ENCODE data around the gene MTR.

The MTR gene

DNA sequence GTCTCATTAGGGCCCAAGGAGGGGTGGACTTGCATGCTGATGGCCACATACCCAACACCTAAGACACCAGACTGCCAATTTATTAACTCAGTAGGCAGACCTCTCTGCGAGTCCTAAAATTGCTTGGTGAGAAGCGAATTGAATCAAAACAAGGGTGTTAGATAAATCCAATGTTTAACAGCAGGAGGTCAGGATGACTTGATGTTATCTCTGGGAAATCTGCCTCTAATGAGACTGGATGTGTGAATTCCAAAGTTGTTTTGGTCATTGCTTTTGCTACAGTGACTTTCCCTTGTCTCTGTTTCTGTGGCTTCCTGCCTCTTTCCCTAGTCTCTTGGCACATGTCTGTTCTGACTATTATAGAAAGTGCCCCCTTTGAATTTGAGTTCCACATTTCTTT is 20.8 kb downstream of the MTR start:
- no peak for DNase-seq
- TF ChIP-seq, protein P1, sequence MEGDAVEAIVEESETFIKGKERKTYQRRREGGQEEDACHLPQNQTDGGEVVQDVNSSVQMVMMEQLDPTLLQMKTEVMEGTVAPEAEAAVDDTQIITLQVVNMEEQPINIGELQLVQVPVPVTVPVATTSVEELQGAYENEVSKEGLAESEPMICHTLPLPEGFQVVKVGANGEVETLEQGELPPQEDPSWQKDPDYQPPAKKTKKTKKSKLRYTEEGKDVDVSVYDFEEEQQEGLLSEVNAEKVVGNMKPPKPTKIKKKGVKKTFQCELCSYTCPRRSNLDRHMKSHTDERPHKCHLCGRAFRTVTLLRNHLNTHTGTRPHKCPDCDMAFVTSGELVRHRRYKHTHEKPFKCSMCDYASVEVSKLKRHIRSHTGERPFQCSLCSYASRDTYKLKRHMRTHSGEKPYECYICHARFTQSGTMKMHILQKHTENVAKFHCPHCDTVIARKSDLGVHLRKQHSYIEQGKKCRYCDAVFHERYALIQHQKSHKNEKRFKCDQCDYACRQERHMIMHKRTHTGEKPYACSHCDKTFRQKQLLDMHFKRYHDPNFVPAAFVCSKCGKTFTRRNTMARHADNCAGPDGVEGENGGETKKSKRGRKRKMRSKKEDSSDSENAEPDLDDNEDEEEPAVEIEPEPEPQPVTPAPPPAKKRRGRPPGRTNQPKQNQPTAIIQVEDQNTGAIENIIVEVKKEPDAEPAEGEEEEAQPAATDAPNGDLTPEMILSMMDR (IDR thresholded peaks at IDR 0.05; ENCODE audit: low read depth, low read length), result no peak
- Histone ChIP-seq H3K9me3 (ENCODE audit: severe bottlenecking) (no peaks in the 10 kb centered on the region), H3K4me3 (ENCODE audit: low read depth, low read length) (no peak overlapping the region), H3K36me3 (peaks cover 73% of the 10 kb centered on the region), H3K27ac (no peak overlapping the region), H3K27me3 (ENCODE audit: insufficient read depth, low read depth, severe bottlenecking) (no peaks in the 10 kb centered on the region)

DNA sequence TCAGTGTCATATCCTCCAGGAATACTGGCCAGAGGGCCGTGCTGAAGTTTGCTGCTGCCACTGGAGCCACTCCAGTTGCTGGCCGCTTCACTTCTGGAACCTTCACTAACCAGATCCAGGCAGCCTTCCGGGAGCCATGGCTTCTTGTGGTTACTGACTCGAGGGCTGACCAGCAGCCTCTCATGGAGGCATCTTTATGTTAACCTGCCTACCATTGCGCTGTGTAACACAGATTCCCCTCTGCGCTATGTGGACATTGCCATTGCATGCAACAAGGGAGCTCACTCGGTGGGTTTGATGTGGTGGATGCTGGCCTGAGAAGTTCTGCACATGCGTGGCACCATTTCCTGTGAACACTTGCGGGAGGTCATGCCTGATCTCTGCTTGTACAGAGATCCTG is 24.8 kb downstream of the MTR start:
- Histone ChIP-seq H3K27me3 (ENCODE audit: insufficient read depth, low read depth, severe bottlenecking) (no peaks in the 10 kb centered on the region), H3K36me3 (peaks cover 54% of the 10 kb centered on the region), H3K27ac (no peak overlapping the region), H3K9me3 (ENCODE audit: severe bottlenecking) (no peaks in the 10 kb centered on the region), H3K4me3 (ENCODE audit: low read depth, low read length) (no peak overlapping the region)
- TF ChIP-seq, protein P1 (IDR thresholded peaks at IDR 0.05; ENCODE audit: low read depth, low read length), result no peak
- DNase-seq, result no peak

DNA sequence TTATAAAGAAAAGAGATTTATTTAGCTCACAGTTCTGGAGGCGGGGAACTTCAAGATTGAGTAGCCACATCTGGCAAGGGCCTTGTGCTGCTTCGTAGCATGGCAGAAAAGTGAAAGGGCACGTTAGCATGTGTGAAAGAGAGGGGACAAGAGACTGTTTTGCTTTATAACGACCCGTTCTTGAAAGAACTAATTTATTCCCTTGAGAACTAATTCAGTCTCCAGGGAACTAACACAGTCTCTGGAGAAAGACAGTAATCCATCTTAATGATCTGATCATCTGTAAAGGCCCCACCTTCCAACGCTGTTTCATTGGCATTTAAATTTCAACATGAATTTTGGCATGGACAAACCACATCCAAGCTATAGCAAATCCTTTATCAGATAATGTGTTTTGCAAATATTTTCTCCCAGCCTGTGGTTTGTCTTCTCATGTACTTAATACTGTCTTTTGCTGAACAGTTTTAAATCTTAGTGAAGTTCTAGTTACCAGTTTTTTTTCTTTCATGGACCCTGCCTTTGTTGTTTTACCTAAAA is 26.1 kb downstream of the MTR start:
- H3K27ac ChIP-seq, result no peak overlapping the region
- TF ChIP-seq, protein P1 (IDR thresholded peaks at IDR 0.05; ENCODE audit: low read depth, low read length), result no peak
- no peak for DNase-seq
- no peaks in the 10 kb centered on the region for H3K27me3 ChIP-seq (ENCODE audit: insufficient read depth, low read depth, severe bottlenecking)
- H3K4me3 ChIP-seq (ENCODE audit: low read depth, low read length), result no peak overlapping the region
- H3K36me3 ChIP-seq, result peaks cover 45% of the 10 kb centered on the region
- H3K9me3 ChIP-seq (ENCODE audit: severe bottlenecking), result no peaks in the 10 kb centered on the region

DNA sequence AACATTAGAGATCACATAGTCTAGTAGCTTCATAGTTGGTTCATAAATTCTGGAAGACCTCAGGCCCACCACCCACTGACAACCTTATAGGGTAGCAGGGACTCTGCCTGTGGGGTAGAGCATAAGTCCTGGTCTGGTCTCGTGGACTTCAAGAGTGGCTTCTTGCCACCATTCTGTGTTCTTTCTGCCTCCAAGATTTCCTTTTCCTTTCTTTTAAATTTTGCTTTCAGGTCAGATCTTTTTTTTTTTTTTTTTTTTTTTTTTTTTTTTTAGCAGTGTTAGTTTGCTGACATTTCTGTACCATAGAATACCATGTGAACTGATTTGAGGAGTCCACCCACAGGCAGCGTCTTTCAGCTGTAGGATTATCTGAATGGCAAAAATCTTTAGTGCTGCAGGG is 28.5 kb downstream of the MTR start:
- TF ChIP-seq, protein P1 (IDR thresholded peaks at IDR 0.05; ENCODE audit: low read depth, low read length), result no peak
- H3K27ac ChIP-seq, result no peak overlapping the region
- no peak overlapping the region for H3K4me3 ChIP-seq (ENCODE audit: low read depth, low read length)
- H3K36me3 ChIP-seq, result peaks cover 49% of the 10 kb centered on the region
- H3K27me3 ChIP-seq (ENCODE audit: insufficient read depth, low read depth, severe bottlenecking), result no peaks in the 10 kb centered on the region
- no peak for DNase-seq
- H3K9me3 ChIP-seq (ENCODE audit: severe bottlenecking), result no peaks in the 10 kb centered on the region

DNA sequence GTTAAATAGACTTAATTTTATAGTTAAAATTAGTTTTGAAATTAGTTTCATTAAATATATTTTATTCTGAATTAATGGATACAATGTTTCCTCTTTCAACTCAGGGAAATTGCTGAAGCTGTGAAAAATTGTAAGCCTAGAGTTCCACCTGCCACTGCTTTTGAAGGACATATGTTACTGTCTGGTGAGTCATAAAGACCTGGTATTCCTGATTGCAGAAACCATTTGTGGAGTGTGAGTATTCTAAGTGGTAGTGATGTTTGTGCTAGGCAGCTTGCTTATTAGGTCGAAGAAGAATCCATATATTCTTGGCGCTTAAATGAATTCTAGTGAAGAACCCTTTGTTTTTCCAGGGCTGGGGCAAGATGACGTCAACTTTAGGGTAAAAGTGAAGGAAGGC is 34.0 kb downstream of the MTR start:
- H3K4me3 ChIP-seq (ENCODE audit: low read depth, low read length), result no peak overlapping the region
- no peaks in the 10 kb centered on the region for H3K9me3 ChIP-seq (ENCODE audit: severe bottlenecking)
- no peaks in the 10 kb centered on the region for H3K27me3 ChIP-seq (ENCODE audit: insufficient read depth, low read depth, severe bottlenecking)
- TF ChIP-seq, protein P1 (IDR thresholded peaks at IDR 0.05; ENCODE audit: low read depth, low read length), result no peak
- DNase-seq, result no peak
- H3K27ac ChIP-seq, result no peak overlapping the region
- peaks cover 77% of the 10 kb centered on the region for H3K36me3 ChIP-seq

DNA sequence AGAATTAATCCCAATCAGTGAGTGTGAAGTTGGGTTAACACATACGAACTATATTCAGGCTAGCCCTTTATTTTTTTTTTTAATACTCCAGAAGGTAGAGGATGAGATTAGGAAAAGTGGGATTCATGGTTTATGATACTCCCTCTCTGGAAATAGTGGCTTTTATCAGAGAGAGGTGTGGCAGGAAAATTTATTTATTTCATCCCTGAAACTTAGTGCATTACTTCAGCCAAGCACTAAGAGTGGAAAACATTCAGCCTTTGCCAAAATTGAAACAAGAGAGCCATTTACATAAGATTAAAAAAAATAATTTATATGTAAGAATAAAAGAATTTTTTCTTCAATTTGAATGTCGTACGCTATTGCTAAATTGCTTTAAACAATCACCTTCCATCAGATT is 35.0 kb downstream of the MTR start:
- H3K9me3 ChIP-seq (ENCODE audit: severe bottlenecking), result no peaks in the 10 kb centered on the region
- peaks cover 71% of the 10 kb centered on the region for H3K36me3 ChIP-seq
- TF ChIP-seq, protein P1 (IDR thresholded peaks at IDR 0.05; ENCODE audit: low read depth, low read length), result no peak
- H3K27ac ChIP-seq, result peak overlapping the region; percentile 5; the same call in 1 of the 2 replicates
- DNase-seq, result no peak
- no peak overlapping the region for H3K4me3 ChIP-seq (ENCODE audit: low read depth, low read length)
- H3K27me3 ChIP-seq (ENCODE audit: insufficient read depth, low read depth, severe bottlenecking), result no peaks in the 10 kb centered on the region

Data from WERI-Rb-1 (cell line).